Activated CD8-positive, alpha-beta memory T cell treated with anti-CD3 and anti-CD28 coated beads, Interleukin-2, amount 50 U/mL, for 1 hour (primary cell): ENCODE measurements around the gene C1QTNF5.

Source experiments
- DNase-seq: peaks from one replicate; pipeline ENCODE4 v3.0.0-alpha.2; 2020; ENCODE audit errors: extremely low read depth

Gene C1QTNF5

DNA sequence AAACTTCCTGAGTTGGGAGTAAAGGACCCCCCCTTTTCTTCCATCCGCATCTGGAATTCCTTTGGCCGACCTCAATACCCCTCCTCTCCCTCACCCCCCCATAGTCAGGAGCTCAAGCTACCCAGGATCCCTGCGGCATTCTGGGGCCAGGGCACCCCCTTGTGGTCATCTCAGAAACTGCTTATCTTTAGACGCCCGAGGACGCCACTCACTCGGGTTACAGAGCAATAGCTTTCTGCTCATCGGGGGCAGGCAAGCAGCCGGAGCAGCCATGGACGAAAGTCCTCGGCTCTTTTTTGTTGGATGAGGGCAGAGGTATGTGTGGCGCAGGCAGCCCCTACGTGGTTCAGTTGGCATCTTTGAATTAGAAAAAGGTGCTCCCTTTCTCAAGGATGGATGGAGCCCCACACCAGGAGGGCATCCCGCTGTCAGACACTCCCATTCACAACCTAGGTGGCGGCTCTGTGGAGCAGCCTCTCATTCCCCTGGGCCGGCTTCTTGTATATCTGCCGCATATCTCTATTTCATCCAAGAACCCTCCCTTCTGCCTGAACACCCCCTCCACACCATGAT, 2.3 kb downstream of the C1QTNF5 start:
- no peak for DNase-seq

DNA sequence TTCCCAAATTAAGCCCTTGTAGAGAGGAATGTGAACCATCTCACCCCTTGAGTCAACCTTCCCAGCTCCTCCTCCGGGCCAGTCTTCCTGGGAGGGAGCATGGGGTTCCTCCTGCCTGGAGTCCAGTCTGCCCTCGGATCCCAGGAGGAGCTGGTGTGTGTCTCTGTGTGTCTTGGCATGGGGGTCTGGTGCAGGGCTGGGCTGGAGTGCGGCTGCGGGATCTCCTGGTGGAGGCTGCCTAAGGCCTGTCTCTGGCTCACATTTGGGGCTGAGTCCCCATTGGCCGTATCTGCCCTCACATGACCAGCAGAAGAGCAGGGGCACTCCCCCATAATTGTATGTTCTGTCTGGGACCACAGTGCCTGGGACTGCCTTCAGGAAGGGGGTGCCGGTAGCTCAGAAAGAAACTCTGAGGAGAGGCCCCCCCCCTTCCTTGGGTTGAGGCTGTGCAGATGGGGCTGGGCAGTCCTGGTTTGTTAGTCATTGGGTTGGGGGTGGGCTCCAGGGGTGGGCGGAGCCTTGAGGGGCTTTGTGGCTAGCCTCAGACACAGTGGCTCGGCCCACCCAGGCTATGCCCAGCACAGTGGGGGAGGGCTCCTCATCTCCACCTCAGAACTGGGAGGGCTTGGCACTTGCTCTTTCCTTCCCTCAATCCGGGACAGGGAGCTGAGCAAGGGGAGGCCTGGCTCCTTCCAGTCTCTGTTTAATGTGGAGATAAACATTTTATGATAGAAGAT, 2.9 kb downstream of the C1QTNF5 start:
- DNase-seq = no peak

DNA sequence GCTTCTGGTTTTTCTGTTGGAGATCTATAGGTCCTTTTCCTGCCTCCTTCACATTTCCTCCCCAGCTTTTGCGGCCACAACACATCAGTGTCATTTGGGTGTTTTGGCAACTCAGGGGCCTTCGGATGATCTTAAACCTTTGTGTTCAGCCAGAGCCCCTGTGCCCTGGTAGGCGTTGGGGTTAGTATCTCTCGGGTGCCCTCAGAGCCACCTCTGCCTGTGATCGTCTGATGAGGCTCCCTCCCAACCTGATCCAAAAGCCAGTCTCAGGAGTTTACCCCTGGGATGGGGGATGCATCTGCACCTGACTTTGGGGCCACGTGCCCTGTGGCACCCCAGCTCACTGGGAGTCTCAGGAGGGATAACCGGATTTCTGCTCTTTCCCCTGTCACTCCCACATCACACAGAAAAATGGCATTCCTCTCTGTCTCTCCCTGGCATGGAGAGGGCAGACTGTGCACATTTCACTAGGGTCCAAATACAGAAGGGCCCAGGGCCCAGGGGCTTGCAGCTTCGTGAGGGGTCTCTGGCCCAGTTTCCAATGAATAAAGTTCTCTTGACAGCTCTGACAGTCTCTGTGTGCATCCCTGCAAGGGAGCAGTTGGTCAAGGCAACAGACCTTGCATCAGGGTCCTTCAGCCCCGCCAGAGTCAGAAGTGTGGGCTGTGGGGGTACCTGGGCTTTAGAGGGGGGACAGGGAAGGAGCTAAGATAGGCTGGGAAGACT, 3.8 kb downstream of the C1QTNF5 start:
- DNase-seq = no peak

DNA sequence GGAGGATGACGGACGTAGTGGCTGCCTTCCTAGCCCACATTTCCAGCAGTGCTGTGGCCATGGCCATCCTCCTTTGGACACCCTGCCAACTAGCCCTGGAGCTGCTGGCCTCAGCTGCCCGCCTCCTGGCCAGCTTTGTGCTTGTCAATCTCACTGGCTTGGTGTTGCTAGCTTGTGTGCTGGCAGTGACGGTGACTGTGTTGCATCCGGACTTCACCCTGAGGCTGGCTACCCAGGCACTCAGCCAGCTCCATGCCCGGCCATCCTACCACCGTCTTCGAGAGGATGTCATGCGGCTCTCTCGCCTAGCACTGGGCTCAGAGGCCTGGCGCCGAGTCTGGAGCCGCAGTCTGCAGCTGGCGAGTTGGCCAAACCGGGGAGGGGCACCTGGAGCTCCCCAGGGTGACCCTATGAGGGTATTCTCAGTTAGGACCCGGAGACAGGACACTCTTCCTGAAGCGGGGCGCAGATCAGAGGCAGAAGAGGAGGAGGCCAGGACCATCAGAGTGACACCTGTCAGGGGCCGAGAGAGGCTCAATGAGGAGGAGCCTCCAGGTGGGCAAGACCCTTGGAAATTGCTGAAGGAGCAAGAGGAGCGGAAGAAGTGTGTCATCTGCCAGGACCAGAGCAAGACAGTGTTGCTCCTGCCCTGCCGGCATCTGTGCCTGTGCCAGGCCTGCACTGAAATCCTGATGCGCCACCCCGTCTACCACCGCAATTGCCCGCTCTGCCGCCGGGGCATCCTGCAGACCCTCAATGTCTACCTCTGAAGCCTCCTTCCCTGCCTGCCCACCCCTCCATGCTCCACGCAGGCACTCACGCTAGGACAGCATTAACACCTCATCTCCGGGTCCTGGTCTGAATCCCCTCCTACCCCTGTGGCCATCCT, 4.8 kb downstream of the C1QTNF5 start:
- no peak for DNase-seq

DNA sequence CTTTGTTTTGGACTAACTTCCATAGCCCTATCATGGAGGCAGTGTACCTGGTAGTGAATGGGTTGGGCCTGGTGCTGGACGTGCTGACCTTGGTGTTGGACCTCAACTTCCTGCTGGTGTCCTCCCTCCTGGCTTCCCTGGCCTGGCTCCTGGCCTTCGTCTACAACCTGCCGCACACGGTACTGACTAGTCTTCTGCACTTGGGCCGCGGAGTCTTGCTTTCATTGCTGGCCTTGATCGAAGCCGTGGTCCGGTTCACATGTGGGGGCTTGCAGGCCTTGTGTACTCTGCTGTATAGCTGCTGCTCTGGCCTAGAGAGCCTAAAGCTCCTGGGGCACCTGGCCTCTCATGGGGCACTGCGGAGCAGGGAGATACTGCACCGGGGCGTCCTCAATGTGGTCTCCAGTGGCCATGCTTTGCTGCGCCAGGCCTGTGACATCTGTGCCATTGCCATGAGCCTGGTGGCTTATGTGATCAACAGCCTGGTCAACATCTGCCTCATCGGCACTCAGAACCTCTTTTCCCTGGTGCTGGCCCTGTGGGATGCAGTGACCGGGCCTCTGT, 5.5 kb downstream of the C1QTNF5 start:
- no peak for DNase-seq

DNA sequence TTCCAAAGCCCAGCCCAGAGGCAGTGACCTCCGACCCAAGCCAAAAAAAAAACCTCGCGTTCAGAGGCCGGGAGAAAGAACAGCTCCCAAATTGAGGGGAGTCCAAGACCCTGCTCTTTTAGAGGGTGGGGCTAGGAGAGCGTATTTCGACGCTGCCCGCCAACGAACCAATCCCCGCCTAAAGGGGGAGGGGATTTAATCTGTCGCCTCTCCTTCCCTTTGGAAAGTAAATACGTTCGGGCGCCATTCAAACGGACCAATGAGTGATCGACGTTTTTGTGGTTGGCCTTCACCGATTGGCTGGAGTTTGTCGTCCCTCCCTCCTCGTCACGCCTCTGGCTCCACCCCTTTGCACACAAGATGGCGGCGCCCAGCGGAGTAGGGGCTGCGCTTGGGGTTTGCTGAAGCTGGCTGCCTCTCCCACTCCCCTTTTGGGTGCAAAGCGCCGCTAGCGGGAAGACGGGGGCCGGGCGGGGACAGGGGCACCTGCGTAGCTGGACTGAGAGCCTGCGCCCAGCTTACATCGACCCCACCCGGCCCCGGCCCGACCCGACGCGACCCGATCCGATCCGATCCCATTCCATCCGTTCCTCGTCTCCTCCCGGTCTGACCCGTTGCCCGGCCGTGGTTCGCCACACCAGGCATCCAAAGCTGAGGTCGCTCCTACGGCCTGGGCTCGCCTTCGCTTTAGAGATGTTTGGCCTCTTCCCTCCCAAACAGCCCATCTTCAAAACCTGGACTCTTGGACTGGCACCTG, 6.3 kb downstream of the C1QTNF5 start, which contains the start of gene RNF26:
Gene RNF26 (plus strand): TSS at position 354 of the 757 bp plus-strand sequence. CDS start 596 bp downstream, outside the sequence.
- DNase-seq = peak; percentile 89

DNA sequence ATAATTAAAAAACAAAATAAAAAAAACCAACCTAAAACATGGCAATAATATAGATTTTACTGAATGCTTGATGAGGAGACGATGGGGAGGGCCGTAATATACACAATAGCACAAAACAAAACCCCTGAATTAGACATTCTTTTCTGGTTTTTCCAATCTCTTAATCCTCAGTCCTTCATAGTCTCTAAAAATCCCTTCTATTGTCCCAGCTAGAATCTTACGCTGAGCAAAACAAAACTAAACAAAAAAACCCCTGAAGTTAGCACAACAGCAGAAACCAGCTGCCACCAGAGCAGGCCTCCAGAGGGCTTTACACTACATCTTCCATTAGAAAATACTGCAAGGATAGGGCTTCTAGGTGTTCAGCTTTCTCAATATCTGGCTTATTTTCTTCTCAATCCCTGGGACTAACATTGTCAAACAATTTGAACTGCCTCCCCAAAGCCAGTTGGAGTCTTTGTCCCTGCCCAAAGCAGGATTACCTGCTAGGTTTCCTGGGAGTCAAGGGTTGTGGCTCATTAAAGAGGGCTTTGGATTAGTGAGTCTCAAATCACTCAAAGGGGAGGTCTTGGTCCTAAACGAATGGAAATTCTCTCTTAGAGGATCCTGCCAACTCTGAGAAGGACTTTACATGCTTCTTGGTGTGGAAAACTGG, 8.4 kb downstream of the C1QTNF5 start:
- DNase-seq = no peak

DNA sequence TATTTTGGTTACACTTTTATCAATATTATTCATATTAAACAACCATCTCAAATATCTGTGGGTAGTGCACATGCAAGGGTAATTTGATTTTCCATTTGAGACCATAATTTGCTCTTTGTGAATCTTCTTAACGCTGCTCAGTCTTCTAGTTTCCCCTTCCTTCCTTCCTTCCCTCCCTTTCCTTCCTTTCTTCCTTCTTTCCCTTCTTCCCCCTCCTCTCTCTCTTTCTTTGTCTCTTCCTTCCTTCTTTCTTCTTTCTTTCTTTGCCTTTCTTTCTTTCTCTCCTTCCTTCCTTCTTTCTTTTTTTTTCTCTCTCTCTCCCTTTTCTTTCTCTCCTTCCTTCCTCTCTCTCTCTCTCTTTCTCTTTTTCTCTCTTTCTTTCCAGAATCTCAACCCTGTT, 10.4 kb downstream of the C1QTNF5 start:
- no peak for DNase-seq

DNA sequence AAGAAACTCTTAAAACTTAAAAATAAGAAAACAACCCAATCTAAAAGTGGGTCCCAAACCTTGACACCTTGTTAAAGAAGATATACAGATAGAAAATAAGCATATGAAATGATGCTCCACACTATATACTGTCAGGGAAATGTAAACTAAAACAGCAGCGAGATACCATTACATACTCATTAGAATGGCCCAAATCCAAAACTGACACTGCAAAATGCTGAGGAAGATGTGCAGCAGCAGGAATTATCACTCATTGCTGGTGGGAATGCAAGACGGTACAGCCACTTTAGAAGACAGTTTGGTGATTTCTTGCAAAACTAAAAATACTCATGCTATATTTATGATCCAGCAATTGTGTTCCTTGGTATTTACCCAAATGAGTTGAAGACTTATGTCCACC, 11.4 kb downstream of the C1QTNF5 start:
- DNase-seq = no peak

DNA sequence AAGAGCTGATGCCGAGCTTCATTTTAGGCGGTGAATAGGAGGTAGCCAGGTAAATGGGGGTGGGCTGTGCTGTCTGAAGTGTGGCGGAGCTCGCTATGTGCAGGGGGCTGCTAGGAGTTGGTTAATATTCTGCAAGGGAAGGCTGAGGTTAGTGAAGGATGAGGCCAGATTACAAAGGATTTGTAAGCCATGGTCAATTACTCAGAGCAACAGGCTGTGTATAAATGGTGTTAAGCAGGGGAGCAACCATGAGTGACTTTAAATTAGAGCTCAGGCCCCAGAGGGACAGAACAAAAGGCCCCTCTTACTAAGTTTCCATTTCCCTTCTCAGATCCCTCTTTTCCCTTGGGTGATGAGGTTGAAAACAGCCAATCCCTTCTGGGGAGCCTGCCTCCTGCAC, 16.5 kb downstream of the C1QTNF5 start:
- no peak for DNase-seq

DNA sequence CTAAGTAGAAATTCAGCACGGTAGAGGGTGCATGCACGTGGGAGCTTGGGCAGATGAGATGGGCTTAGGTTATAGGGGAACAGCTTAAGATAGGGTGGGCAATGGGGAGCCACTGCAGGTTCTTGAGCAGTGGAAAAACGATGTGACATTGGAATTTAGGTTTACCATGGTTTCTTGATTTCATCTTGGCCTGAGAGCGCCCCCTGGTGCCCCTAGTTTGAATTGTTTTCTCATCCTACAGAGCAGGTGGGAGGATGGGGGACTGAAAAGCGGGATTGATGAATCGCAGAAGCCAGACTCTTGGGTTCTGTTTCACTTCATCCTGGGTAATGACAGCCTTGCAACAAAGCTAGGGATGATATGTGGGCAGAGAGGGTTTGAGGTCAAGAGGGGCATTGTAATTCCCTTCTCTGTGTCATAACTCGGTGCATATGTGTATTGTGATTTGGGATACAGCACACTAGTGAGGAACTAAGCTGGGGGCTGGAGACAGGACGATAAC, 17.1 kb downstream of the C1QTNF5 start:
- DNase-seq = no peak

DNA sequence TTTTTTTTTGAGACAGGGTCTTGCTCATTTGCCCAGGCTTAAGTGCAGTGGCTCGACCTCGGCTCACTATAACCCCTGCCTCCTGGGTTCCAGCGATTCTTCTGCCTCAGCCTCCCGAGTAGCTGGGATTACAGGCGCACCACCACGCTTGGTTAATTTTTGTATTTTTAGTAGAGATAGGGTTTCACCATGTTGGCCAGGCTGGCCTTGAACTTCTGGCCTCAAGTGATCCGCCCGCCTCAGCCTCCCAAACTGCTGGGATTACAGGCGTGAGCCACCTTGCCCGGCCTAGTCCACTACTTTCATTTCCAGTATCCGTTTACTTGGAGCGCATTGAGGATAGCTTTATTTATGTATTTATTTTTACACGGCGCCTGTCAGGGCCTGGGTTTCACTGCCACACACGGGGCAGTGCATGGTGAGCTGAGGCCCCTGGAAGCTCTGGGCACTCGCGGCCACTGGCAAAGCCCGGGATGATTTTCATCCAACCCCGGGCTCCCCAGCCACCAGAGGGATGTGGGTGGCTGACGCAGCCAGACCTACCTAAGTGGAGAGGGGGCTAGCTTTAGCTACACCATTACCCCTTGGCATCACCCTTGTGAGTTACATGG, 17.7 kb downstream of the C1QTNF5 start:
- DNase-seq = no peak

DNA sequence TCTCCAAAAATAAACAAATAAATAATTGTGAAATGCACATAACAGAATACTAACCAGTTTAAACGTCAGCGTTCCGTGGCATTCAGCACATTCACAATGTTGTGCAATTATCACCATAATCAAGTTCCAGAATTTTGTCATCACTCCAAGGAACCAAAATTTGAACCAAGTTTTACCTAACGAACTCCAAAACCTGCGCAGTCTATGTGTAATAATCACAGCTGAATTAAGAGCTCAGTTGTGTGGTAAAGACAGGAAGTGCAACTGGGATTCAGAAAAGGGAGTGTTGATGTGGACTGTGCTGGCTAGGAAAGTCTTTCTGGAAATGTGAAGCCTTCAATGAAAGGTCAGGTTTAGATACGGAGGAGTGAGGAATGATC, 18.3 kb downstream of the C1QTNF5 start:
- DNase-seq = no peak

DNA sequence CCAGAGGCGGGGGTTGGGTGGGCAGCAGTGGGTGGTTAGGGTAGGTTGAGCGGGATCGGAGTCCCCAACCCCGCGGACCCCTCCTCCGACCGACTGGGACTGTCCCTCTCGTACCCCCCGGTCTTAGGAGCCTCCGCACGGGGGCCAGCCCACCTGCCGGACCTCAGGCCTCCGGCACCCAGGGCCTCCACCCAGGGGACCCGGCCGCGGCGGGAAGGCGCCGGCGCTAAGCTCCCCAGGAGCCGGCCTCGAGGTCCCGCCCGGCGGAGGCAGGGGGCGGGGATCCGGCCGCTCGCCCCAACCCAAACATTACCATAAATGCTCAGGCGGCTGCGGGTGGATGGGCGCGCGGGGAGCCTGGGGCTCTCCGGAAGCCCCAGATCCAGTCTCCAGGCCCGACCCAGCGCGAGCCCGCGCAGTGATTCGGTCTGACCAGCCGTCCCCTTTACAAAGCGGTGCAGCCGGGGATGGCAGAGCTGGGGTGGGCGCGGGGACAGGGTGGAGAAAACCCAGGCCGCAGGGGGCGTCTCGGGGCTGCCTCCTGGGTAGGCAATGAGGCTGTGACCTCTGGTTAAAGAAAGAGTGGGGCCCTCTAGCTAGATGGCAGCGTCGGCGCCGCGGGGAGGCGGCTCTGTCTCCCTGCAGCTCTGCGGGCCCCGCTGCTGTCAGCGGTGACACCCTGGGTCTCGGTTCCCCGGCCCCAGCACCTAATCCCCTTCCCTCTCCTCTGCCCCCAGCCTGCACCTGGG, 19.7 kb downstream of the C1QTNF5 start:
- DNase-seq = no peak

DNA sequence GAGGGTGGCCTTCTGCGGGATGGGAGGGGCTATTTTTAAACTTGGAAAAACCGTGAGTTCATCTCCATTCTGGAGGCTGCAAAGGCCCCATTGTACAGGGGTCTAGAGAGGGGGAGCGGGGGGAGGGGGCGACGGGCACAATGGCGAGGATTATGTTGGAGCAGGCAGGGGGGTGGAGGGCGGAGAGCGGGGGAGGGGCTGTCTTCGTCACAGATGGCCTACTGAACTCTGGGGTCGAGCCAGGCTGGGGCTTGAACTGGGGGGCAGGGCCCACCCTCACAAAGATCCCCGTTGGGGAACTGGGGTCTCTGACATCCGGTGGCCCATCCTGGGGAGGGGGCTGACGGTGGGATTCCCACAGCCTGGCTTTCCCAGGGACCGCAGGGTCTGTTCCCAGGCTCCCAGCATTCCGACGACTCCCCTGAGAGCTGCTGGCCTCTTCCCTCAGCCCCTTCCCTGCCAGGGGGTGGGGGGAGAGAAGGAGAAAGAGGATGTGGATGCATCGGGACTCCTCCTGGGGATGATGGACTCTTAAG, 20.4 kb downstream of the C1QTNF5 start:
- DNase-seq = no peak

DNA sequence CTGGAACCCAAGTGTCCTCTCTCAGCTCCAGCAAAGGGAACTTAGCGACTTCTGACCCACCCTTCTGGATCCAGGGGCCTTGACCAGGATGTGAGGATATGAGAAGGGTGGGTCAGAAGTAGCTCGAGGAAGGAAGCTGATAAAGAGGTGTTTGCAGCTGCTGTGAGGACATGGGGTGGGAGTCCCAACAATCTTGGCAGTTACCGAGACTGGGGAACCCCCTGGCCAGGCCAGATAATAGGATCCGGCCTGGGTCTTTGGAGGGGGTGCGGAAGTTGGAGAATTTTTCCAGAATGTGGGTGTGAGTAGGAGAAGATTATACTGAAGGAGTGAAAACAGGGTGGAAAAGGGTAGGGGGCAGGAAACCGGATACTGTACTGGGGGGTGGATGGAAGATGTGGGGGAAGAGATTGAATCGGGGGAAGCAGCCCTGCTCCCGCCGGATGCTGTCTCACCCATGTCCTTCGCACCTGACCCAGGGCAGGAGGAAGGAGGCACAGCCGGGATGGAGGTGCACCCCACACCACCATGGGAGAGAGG, 20.9 kb downstream of the C1QTNF5 start:
- no peak for DNase-seq

DNA sequence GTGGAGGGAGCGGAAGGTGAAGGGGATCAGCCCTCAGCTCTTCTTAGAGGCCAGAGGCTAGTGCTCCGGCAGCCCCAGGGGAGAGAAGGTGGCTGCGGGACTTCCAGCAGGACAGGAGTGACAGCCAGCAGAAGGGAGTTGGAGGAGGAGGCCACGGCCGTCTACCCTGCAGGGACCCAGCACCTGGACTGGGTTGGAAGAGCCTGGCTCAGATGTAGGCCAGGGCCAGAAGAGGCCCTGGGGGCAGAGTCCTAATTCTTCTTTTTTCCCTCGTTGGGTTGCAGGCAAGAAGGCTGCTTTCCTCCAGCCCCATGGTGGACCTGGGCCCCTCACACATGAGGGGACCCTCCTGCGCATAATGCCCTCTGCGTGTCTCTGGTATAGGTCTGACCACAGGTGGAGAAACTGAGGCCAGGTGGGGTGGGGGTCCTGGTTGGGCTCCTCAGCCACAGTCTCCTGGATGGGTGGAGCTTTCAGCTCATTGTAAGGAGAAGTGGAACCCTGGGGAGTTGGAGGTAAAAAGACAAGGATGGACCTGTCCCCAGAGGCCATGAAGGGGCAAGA, 21.5 kb downstream of the C1QTNF5 start:
- no peak for DNase-seq
